Astrocyte of the spinal cord (primary cell): ENCODE data around the gene ITGA11.

ENCODE experiments used
- DNase-seq: peaks from one replicate; pipeline ENCODE4 v3.0.0; 2011; ENCODE audit warnings: low read depth, low spot score
- H3K4me3 ChIP-seq: 2 replicates; pipeline ENCODE4 v1.5.1; 2011; ENCODE audit warnings: low read depth, mild to moderate bottlenecking, low read length, moderate library complexity
- CTCF ChIP-seq: IDR thresholded peaks from 2 replicates; pipeline ENCODE4 v1.5.1; 2012; ENCODE audit warnings: low read depth, mild to moderate bottlenecking, low read length, inconsistent platforms
- in situ Hi-C: cut with HindIII; loops from 2 replicates; pipeline ENCODE4 v1.10.0; 2017; ENCODE audit warnings: low sequenced_read_pairs

Gene ITGA11

GRCh38 chr15:68325726-68326125 is 106.2 kb downstream of the ITGA11 start:
- DNase-seq: no peak
- in situ Hi-C loops: no loop called here
- TF ChIP-seq CTCF: no peak
- H3K4me3 ChIP-seq: no peak overlapping the region

- H3K4me3 ChIP-seq: no peak overlapping the region
- in situ Hi-C loops: no loop called here
- no peak for DNase-seq
- no peak for TF ChIP-seq CTCF
Measured at GRCh38 chr15:68322796-68323195, 109.2 kb downstream of the ITGA11 start.

- in situ Hi-C loops: no loop called here
- no peak for TF ChIP-seq CTCF
Measured at GRCh38 chr15:68321229-68321628, 110.7 kb downstream of the ITGA11 start.

GRCh38 chr15:68319997-68320396 is 112.0 kb downstream of the ITGA11 start:
- in situ Hi-C loops: no loop called here
- no peak overlapping the region for H3K4me3 ChIP-seq
- no peak for TF ChIP-seq CTCF
- no peak for DNase-seq

More at GRCh38 chr15:68321229-68321628, 110.7 kb downstream of the ITGA11 start:
- no peak for DNase-seq
- no peak overlapping the region for H3K4me3 ChIP-seq

- in situ Hi-C loops: no loop called here
- DNase-seq: no peak
- TF ChIP-seq CTCF: no peak
- no peak overlapping the region for H3K4me3 ChIP-seq
Measured at GRCh38 chr15:68318931-68319909, 112.7 kb downstream of the ITGA11 start.

- no peak for DNase-seq
- H3K4me3 ChIP-seq: no peak overlapping the region
- in situ Hi-C loops: no loop called here
Measured at GRCh38 chr15:68318008-68318835, 113.7 kb downstream of the ITGA11 start.

More at GRCh38 chr15:68318008-68318835, 113.7 kb downstream of the ITGA11 start:
- no peak for TF ChIP-seq CTCF
